Activated CD4-positive, CD25-positive, alpha-beta regulatory T cell treated with anti-CD3 and anti-CD28 coated beads, Interleukin-2, amount 50 U/mL, for 72 hours (primary cell): ENCODE measurements around the gene PSMC2.
"Not testable (repeated sequence)": the region's sequence is repeated elsewhere in the genome, so short reads cannot be mapped to it uniquely, and the experiment has no call there.

Experiments used
- DNase-seq: peaks from one replicate; pipeline ENCODE4 v3.0.0; 2021

PSMC2 gene

GRCh38 chr7:103379270-103379975 is 32.0 kb downstream of the PSMC2 start:
- DNase-seq, result no peak

GRCh38 chr7:103380395-103381191 is 33.1 kb downstream of the PSMC2 start:
- no peak for DNase-seq

GRCh38 chr7:103381280-103382031 is 34.0 kb downstream of the PSMC2 start:
- no peak for DNase-seq

GRCh38 chr7:103382032-103382402 is 34.6 kb downstream of the PSMC2 start:
- no peak for DNase-seq

- no peak for DNase-seq
These were observed 39.8 kb downstream of the PSMC2 start for GRCh38 chr7:103387242-103387641.

GRCh38 chr7:103388469-103389140 is 41.2 kb downstream of the PSMC2 start:
- DNase-seq, result no peak

- DNase-seq, result no peak
These were observed 41.8 kb downstream of the PSMC2 start for GRCh38 chr7:103389263-103389662.

GRCh38 chr7:103391150-103391549 is 43.7 kb downstream of the PSMC2 start:
- no peak for DNase-seq

GRCh38 chr7:103391976-103392375 is 44.5 kb downstream of the PSMC2 start:
- DNase-seq, result no peak

- DNase-seq, result no peak
These were observed 47.1 kb downstream of the PSMC2 start for GRCh38 chr7:103394566-103394965.

GRCh38 chr7:103395071-103395470 is 47.6 kb downstream of the PSMC2 start:
- DNase-seq, result no peak

- DNase-seq, result no peak
These were observed 49.0 kb downstream of the PSMC2 start for GRCh38 chr7:103396471-103396870.

GRCh38 chr7:103398483-103399127 is 51.2 kb downstream of the PSMC2 start:
- no peak for DNase-seq

- not testable (repeated sequence) for DNase-seq
These were observed 52.2 kb downstream of the PSMC2 start for GRCh38 chr7:103399687-103400086.

- DNase-seq, result not testable (repeated sequence)
These were observed 58.6 kb downstream of the PSMC2 start for GRCh38 chr7:103405789-103406613.

GRCh38 chr7:103412151-103412550 is 64.7 kb downstream of the PSMC2 start:
- DNase-seq, result no peak

- DNase-seq, result no peak
These were observed 66.0 kb downstream of the PSMC2 start for GRCh38 chr7:103413407-103413806.

- no peak for DNase-seq
These were observed 70.8 kb downstream of the PSMC2 start for GRCh38 chr7:103418241-103418640.
